Activated T-helper 1 cell treated with anti-CD3 and anti-CD28 coated beads, Interleukin-12 subunit alpha, Interleukin-12 subunit beta, Interleukin-2, Interleukin-4 antibody, amounts not matched to agents 30 ng/mL and 10 ng/mL and 1 ng/mL, durations not matched to agents 14 hours and 24 hours and 36 hours (primary cell): ENCODE measurements around the gene ZCRB1. TPM values are rescaled to one million over a fixed set of nuclear protein-coding genes. Genes with fewer than 3 reads are reported as not detected.

ENCODE experiments used
- DNase-seq: peaks from one replicate; pipeline ENCODE4 v3.0.0; 2021; ENCODE audit warnings: low spot score
- H3K27ac Mint-ChIP-seq: one replicate; pipeline ENCODE4 v1.8.0; 2021; ENCODE audit warnings: mild to moderate bottlenecking, mixed read lengths
- H3K27me3 Mint-ChIP-seq: one replicate; pipeline ENCODE4 v1.8.0; 2022; ENCODE audit warnings: mild to moderate bottlenecking, moderate library complexity, mixed read lengths; ENCODE audit not compliant: insufficient read depth
- H3K36me3 Mint-ChIP-seq: one replicate; pipeline ENCODE4 v1.8.0; 2021; ENCODE audit warnings: low read depth, mixed read lengths
- H3K4me1 Mint-ChIP-seq: one replicate; pipeline ENCODE4 v1.8.0; 2021; ENCODE audit warnings: low read depth, mixed read lengths
- H3K4me3 Mint-ChIP-seq: one replicate; pipeline ENCODE4 v1.8.0; 2021; ENCODE audit warnings: mild to moderate bottlenecking, moderate library complexity, mixed read lengths
- H3K9me3 Mint-ChIP-seq: one replicate; pipeline ENCODE4 v1.8.0; 2021; ENCODE audit warnings: mixed read lengths
- intact Hi-C: fragments of 100-400 bp; cut with micrococcal nuclease; formaldehyde crosslinking; loops from one replicate; pipeline ENCODE4 v1.15.1; 2024
- total RNA-seq: library from RNA; stranded (reverse); gene quantifications from 2 replicates; pipeline ENCODE4 v1.2.3, GENCODE V29; 2022

ZCRB1 gene
- total RNA-seq, 1 donor from 2014 or later = 58.2 TPM

DNA sequence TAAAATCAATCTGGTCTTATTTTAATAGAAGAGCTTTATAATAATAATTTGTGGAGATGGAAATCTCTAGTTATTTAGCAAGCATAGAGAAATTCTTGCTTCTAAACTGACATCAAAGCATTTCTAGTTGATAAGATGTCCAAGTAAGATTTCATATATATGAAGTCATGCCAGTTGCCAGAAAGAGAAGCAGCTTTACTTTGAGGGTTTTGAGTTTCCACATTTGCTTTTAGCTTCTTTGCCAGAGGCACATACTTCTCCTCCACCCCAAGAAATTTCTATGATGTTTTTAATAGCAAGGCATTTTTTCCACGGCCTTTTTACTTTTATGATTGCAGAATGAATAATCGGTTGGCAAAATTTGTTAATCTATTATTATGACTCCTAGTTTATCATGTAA lies 63.6 kb downstream of the ZCRB1 start:
- intact Hi-C loops = no loop called here
- H3K27ac Mint-ChIP-seq = no peak overlapping the region
- H3K4me3 Mint-ChIP-seq = no peak overlapping the region
- H3K4me1 Mint-ChIP-seq = no peaks in the 10 kb centered on the region
- H3K27me3 Mint-ChIP-seq = peaks cover 2% of the 10 kb centered on the region
- DNase-seq = no peak
- H3K36me3 Mint-ChIP-seq = no peaks in the 10 kb centered on the region
- H3K9me3 Mint-ChIP-seq = no peaks in the 10 kb centered on the region

Other genes with a start within 250 kb of the ZCRB1 start
- 10.5 and 11.4 TPM in 2 replicates for gene GXYLT1, start 181.2 kb downstream of the ZCRB1 start, total RNA-seq
- 43.9 and 46.8 TPM in 2 replicates for gene YAF2, start 87.8 kb downstream of the ZCRB1 start, total RNA-seq
- gene PPHLN1, start 73 bp upstream of the ZCRB1 start, total RNA-seq = 89.2 and 90.1 TPM in 2 replicates